HCT116 (cell line): ENCODE results near the gene DNAJC1.

ENCODE experiments used
- RAD21 ChIP-seq: IDR thresholded peaks from 2 replicates; pipeline ENCODE4 v1.6.1; 2012; ENCODE audit warnings: low read depth, mild to moderate bottlenecking
- TF ChIP-seq, protein P1 (sequence below), 3 experiments: fragments of 200-600 bp in 1 of 3; sonication (generic) in 1 of 3; IDR thresholded peaks in 2 of 3; conservative IDR thresholded peaks in 1 of 3; 2 replicates each; pipeline ENCODE4 v1.5.1; 2012 to 2017; ENCODE audit warnings: low read depth in 2 of 3, low read length in 2 of 3, antibody characterized with exemption in 1 of 3, borderline replicate concordance in 1 of 3, control low read depth in 1 of 3, mild to moderate bottlenecking in 1 of 3, mixed read lengths in 1 of 3, mixed run types in 1 of 3, moderate library complexity in 1 of 3; ENCODE audit not compliant: insufficient read depth in 1 of 3
- TF ChIP-seq, protein P2 (sequence below): IDR thresholded peaks from 2 replicates; pipeline ENCODE4 v1.6.1; 2011; ENCODE audit warnings: mild to moderate bottlenecking, low read length, moderate library complexity; ENCODE audit not compliant: insufficient replicate concordance; ENCODE audit errors: extremely low read depth

GRCh38 chr10:21707498-21707897 lies 296.0 kb downstream of the DNAJC1 start:
- TF ChIP-seq, protein P1, sequence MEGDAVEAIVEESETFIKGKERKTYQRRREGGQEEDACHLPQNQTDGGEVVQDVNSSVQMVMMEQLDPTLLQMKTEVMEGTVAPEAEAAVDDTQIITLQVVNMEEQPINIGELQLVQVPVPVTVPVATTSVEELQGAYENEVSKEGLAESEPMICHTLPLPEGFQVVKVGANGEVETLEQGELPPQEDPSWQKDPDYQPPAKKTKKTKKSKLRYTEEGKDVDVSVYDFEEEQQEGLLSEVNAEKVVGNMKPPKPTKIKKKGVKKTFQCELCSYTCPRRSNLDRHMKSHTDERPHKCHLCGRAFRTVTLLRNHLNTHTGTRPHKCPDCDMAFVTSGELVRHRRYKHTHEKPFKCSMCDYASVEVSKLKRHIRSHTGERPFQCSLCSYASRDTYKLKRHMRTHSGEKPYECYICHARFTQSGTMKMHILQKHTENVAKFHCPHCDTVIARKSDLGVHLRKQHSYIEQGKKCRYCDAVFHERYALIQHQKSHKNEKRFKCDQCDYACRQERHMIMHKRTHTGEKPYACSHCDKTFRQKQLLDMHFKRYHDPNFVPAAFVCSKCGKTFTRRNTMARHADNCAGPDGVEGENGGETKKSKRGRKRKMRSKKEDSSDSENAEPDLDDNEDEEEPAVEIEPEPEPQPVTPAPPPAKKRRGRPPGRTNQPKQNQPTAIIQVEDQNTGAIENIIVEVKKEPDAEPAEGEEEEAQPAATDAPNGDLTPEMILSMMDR (IDR thresholded peaks at IDR 0.05 in 2 of 3, conservative IDR thresholded peaks at IDR 0.05 in 1 of 3; ENCODE audit: borderline replicate concordance in 1 of 3, insufficient read depth in 1 of 3, low read depth in 2 of 3, low read length in 2 of 3), result no peak
- TF ChIP-seq RAD21, result no peak
- TF ChIP-seq, protein P2, sequence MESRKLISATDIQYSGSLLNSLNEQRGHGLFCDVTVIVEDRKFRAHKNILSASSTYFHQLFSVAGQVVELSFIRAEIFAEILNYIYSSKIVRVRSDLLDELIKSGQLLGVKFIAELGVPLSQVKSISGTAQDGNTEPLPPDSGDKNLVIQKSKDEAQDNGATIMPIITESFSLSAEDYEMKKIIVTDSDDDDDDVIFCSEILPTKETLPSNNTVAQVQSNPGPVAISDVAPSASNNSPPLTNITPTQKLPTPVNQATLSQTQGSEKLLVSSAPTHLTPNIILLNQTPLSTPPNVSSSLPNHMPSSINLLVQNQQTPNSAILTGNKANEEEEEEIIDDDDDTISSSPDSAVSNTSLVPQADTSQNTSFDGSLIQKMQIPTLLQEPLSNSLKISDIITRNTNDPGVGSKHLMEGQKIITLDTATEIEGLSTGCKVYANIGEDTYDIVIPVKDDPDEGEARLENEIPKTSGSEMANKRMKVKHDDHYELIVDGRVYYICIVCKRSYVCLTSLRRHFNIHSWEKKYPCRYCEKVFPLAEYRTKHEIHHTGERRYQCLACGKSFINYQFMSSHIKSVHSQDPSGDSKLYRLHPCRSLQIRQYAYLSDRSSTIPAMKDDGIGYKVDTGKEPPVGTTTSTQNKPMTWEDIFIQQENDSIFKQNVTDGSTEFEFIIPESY, result no peak
